Stimulated activated CD8-positive, alpha-beta memory T cell treated with anti-CD3 and anti-CD28 coated beads, Interleukin-7, amount 100 ng/mL, for 1 hour (primary cell): ENCODE results near the gene HIBADH.

Experiments
- DNase-seq, 2 donors: peaks; one replicate each; pipeline ENCODE4 v3.0.0-alpha.2; 2020; ENCODE audit warnings: low read depth in 2 of 2

The HIBADH gene

DNA sequence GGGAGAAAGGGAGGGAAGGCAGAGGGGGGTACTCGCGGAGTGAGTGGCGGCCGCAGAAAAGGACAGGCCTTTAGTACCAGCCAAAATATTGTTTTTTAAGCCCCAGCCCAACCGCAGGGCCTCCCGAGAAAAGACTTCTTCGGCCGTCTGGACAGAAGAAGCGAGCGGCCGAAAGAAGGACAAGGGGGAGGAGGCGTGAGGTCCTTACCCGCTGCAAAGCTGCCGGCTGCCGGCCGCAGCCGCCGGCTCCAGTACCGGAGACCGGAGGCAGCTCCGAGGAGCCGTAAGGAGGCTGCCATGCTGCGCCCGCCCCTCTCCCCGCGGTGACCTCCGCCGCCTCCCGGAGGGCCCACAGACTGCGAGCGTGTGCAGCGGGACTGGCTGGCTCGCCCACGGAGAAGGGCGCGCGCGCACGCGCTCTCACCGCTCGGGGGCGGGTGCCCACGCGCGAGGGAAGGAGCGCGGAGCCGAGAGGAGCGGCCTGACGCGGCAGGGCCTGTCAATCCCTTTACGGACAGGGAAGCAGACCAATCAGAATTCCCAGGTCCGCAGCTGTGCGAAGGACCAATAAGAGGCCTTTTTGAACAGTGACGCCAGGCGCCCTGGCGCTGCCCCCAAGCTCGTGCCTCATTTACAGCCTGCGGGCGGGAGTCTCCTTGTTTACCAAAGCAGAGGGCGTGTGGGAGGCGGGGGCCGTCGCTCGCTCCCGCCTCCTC, at the start of gene HIBADH:
Gene HIBADH, minus strand, starts transcription at position 394 of the 716 bp plus-strand sequence. Its CDS starts 95 bp downstream, at position 299.
- peak; percentile 87 to 92 for DNase-seq

DNA sequence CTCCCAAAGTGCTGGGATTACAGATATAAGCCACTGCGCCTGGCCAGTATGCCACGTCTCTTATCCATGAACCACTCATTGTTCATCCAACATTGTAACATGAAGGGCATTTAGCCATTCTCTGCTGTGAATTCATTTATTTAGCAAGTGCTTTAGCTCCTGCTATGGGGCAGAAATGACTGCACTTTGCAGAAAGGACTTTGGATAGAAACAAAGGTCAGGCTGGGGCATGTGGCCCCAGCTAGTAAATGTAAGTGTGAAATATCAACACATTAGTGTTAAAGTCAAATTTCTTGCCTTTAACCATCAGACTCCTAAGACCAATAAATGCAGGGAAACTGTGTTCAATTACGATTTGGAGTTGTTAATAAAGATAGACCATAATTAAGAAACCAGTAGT, 49.5 kb upstream of the HIBADH start:
- no peak for DNase-seq

DNA sequence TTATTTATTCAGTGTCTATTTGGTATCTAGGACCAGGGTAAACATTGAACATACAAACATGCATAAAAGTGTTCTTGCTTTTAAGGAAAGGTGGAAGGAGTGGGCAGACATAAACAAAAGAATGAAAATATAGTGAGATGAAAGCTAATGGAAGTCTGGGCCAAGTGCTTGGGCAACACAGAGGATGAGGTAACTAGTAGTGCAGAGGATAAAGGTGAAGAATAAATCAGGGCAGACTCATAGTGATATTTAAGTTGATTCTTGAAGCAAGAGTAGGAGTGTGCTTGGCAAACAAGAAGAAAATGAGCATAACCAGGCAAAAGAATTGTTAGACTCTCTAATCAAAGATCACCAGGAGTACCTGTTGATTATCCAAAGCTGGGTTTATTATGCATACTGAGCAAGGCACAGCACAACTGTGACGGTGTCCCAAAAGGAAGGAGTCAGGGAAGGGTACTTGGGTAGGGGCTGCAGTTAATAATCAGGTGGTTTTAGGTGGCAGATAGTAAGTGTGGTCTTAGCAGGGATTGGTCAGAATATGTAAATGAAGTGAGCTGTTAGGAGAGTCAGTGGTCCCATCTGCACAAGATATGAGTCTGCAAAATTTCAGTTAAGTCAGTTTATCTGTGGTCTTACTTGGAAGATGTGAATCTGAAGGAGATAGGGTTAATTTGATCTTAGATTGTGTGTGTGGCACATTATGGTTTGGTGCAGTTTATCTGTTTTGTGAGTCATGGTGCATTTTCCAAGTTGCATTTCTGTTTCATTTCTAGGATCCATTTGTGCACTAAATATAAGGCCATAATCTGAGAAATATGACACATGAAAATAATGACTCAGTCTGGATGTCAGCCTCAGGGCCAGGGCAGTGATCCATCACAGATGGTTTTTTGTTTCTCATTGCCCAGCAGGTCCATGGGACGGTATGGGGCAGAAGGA, 46.7 kb upstream of the HIBADH start:
- no peak for DNase-seq

DNA sequence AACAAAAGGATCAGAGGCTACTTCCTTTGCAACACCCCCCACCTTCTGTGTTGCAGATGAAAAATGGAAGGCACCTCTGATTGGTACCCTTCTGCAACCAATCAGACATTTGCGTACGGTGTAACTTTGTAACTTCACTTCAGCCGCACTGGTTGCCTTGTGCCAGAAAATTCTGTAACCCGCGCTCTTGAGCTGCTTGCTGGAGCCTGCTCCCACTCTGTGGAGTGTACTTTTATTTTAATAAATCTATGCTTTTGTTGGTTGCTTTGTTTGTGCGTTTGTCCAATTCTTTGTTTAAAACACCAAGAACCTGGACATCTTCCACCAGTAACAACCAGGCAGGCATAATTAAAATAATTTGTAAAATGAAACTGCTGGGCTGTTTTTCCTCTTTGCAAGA, 45.8 kb upstream of the HIBADH start:
- DNase-seq = no peak

DNA sequence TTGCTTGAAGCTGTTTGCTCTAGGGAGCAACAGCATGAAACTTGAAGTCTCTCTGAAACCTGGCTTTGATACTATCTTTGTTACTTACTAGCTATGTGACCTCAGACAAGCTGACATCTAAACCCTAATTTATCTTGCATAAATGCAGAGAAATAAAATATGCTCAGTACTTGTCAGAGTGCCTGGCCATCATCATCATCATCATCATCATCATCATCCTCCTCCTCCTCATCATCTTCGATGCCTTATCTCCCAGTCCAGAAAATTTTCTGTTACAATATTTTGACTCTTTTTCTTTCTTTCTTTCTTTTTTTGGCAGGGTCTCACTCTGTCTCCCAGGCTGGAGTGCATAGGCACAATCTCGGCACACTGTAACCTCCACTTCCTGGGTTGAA, 42.5 kb upstream of the HIBADH start:
- DNase-seq = no peak

DNA sequence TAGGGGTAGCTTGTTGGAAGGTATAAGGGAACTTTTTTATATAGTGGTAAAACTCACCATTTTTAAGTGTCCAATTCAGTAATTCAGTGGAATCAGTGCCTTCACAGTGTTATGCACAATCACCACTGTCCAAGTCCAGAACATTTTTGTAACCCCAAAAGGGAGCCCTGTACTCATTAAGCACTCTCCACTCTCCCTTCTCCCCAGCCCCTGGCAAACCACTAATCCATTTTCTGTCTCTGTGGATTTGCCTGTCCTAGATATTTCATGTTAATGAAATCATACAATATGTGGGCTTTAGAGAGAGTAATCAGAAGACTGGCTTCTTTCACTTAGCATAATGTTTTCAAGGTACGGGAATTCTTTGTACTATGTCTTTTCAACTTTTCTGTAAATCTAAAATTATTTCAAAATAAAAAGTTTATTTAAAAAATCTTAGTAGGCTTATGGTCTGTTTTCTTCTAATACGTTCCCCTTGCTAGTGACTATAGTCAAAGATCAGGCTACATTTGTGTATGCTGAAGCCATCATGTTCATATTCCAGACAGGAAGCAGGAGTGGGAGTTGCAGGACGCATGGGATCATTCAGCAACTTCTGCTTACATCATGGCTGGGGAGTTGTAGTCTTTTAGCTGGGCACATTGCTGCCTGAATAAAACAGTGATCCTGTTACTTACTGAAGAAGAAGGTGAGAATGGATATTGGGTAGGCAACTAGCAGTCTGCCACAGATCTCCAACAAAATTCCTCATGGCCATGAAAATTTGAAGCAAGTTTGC, 41.9 kb upstream of the HIBADH start:
- no peak for DNase-seq

DNA sequence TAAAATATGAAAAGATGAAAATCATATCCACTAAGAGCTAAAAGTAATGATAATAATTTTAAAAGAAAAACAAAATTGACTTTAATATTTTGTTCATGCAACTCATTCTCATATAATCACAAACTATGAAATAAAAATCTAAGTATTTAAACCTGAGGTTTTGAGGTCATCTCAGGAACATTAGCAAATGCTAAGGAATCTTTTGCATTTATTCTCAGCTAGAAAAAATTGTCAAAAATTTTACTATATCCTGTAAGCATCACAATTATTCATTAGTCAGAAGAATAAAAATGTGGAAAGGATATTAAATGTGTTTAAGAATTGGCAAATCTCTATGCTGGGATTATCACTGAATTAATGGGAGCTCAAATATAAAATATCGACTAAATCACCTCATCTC, 40.5 kb upstream of the HIBADH start:
- DNase-seq = no peak

DNA sequence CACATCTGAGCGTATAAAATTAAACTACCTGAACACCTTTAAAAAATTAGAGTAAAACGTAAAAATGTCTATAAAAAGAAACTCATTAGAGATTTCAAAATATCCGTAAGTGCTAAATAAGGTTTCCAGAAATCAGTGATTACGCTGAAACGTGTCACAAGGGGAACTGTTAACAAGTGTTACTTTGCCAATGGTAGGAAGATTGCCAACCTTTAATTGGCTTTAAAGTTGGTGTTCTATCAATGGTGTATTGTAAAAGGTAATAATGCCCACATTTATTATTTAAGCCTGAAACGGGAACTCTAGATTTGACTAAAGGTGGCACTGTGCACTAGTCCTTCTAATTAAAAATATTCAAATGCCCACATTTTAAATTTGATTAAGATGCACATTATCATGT, 37.8 kb upstream of the HIBADH start:
- no peak for DNase-seq

DNA sequence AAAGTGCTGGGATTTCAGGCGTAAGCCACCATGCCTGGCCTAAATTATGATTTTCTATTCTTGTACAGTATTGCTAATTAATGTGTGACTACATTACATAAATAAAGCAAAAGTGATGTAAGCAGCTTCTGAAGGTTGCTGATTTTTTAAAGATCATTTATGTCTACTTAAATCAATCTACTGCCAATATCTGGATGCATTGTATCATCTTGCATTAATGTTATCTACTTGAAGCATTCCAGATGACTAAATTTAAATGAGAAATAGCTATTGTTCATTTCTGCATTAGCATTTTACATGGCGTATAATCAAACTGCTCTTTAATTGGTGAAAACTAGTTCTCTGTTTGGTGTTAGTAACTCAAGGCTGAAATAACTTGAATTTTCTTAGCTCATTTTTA, 37.1 kb upstream of the HIBADH start:
- no peak for DNase-seq

DNA sequence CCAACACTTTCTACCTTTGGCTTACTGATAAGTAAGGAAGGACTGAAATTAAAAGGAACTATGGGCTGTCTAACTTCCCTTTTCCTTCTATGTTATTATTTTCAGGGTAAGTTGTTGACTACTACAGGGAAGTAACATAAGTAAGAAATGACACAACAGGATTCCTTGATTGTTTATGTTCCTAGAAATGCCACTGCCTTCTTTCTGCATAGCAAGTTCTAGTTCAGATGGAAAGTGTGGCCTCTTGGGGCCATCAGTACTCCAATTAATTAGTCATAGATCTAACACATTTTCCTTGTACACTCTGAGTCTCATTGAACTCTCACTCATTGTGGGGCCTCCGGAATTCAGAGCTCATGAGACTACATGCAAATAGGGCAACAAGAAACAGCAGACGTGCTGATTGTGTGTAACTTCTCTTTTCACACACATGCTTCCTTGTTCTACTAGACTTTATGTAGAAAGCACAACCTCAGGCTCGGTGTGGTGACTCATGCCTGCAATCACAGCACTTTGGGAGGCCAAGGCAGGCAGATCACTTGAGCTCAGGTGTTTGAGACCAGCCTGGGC, 35.3 kb upstream of the HIBADH start:
- DNase-seq = no peak

DNA sequence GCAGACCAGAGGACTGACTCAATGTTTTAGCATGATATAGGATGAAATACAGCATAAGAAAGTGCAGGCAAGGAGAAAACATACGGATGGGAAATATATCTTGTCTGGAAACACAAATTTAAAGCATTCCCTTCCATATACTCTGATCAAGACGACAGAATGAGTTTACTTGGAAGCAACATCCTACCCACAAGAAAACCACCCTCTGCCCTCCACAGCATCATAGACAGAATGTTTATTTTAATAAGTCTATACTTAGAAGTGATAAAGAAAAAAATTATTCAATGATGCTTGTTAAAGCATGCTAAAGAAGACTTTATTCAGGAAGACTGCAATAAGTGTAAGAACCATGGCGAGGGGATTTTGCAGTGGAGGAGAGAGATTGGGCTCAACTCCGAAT, 32.4 kb upstream of the HIBADH start:
- DNase-seq = no peak

DNA sequence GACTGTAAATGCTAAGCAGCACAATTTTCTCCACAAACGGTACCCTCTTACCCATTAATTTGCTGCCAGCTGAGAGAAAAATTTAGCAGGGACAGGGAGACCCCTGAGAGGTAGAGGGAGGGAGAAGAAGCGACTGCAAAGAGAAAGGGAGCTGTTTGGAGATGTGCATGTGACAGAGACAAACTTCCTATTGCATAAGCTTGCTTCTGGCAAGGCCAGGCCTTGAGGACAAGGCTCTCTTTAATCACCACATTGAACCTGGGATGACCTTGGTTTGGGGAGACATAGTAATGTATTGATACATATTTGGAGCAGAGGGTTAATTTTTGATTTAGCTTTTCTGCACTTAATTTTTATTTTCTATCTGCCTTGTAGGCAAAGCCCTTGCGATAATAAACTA, 31.1 kb upstream of the HIBADH start:
- DNase-seq = no peak

DNA sequence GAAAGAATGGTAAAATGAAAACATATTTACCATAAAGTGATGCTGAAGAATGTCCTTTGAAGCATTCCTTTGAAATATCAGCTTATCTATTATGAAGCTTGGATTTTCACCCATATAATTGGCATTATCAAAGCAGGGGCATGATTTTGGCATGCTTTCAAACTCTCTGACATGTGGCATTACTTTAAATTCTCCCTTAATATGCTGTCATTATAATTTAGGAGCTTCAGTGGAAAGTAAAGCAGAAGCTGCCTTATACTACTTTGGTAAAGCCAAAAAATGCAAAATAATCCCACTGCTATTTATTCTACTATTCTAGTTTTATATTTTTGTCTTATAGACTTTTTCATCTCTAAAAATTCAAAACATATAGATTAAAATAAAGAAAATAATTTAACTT, 28.0 kb upstream of the HIBADH start:
- DNase-seq = no peak

DNA sequence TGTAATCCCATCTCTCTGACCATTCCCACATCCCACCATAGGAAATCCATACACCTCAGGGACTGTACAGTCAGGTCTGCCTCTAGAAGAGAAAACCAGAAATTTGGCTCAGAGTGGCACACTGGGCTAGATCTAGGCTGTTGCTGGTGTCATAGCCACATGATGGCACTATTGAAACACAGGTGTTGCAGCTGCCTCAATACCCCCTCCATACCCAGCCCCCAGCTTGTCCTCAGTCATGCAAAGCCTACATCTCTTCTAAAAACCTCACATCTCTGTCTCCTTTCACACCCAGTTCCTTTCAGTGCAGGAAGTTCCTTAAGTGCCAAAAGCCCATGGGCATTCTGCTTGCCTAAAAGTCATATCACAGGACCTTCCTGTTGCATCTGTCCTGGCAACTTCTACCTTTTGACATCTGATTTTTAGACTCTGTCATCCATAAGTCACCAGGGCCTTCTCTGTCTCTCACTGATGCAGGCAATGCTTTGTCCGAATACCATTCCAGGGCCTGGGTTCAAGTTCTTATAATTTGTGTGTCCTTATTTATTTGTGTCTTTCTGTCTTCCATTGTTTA, 27.0 kb upstream of the HIBADH start:
- no peak for DNase-seq

DNA sequence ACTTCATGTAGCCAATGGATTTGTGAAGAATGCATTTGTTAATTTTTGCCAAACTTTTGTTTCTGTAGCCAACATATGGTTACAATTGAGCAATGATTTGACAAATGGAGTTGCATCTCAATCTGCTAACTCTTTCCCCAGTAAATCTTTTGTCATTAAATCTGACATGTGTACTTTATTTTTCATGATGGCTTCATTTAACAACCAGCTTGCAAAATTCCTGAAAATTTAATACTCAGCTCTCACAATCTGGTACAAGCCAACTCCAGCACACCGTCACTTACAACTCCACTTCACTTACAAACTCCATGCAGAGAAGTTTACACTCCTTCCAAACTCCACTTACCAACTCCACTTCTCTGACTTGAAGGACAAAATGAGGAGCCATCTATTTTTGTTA, 26.5 kb upstream of the HIBADH start:
- DNase-seq = no peak

DNA sequence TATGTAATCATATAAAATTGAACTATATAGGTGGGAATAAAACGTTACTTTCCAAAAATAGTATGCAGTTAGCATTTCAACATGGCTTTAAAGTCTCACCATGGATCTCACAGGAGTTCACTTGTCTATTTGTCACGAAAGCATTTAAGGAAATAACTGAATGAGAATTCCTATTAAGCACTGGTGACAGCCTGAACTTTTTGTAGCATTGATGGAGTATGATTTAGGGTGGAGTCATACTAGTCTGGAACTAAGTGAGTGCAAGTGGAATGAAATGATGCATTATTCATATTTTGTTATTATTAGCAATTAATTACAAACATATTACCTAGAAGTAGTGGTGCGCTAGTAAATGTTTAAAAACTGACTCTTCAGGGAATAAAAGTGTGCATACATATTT, 26.0 kb upstream of the HIBADH start:
- no peak for DNase-seq

DNA sequence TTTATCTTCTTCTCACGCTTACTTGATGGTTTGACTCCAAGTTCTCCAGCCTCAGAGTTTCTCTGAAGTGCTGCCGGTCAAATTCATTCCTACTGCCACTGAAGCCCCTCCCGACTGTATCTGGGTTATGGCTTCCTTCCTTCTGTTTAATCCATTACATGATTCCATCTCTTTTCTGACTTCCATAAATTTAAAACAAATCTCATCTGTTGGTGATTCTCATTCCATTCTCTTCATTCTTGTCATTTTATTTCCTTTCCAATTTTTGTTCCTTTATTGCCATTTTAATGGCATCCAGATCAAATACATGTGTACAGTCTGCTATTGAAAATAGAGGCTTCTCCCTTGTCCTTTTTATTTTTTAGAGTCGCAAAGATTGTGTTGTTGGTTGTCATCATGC, 25.4 kb upstream of the HIBADH start:
- no peak for DNase-seq

DNA sequence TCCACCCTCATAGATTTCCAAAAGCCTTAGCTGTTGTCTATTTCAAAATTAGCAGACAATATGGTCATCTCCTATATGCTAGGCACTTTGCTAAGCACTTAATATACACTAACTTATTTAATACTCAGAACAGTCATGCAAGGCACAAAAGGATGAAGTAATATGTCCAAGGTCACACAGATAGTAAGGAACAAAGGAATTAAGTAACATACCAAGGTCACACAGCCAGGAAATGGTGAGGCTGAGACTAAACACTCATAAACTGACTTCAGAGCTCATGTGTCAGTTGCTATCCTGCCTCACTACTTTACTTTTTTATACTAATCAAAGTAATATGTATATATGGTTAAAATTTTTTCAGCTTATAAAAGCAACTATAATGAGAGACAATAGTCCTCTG, 23.6 kb upstream of the HIBADH start:
- no peak for DNase-seq

DNA sequence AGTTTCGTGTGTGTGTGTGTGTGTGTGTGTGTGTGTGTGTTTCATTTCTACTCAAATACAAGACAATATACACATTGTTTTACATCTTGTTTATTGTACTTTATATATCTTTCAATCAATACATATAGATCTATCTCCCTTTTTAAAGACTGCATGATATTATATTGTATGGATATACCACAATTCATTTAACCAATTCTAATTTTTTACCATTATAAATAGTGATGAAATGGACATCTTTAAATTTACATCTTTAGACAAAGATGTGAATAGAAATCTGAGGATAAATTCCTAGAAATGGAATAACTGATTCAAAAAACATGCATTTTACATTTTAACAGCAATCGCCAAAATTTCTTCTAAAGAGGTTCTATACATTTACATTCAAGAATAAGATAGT, 23.2 kb upstream of the HIBADH start:
- no peak for DNase-seq

DNA sequence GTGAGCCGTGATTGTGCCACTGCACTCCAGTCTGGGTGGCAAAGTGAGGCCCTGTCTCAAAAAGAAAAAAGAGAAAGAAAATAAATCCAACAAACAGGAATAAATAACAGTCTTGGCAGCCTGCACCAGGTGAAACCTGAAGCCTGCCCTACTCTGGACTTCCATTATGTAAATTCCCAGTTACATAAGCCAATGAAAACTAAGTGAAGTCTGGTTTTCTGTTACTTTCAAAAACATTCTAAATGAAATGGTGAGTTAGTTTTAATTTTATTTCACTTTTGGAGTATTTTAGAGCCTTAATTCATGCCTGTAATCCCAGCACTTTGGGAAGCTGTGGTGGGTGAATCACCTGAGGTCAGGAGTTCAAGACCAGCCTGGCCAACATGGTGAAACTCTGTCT, 22.5 kb upstream of the HIBADH start:
- DNase-seq = no peak

DNA sequence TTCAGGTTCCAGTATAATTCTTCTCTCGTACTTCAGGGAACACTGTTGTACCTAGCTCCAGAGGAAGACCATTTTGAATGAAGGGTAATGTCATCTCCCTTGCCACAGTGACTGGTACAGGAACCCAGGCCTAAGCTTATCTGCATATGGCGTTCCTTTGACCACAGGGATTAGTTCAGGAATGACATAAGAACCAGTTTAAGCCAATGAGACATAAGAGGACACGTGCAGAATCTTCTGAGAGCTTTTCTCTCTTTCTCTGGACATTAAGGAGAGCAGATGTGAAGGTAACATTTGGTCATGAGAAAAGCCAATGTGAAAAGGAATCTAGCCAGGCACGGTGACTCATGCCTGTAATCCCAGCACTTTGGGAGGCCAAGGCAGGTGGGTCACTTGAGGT, 21.8 kb upstream of the HIBADH start:
- DNase-seq = no peak

DNA sequence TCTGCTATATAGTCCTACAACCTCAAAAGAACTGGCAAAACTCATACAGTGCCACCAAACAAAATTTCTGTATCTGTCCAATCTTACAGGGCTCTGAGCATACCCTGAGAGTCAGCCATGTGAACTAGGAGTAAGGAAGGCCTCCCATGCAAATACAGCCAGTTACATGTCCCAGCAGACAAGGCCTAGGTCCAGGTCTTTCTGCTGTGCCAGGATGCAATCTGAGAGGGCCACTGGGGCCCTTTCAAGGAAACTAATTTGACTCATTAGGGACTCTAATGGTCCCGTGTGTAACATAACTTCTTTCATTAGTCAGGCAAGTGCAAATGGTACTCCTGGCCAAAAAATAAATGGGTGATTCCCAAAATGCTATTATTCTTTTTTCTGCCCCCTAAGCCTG, 17.9 kb upstream of the HIBADH start:
- no peak for DNase-seq
